BLaER1 treated with 17β-estradiol and CSF1 and Interleukin-3, amounts not matched to agents 10 nM and 100 nM (cell line): ENCODE results near the gene MYDGF.

ENCODE experiments used
- H3K27ac ChIP-seq, 11 experiments: shearing (Covaris generic); formaldehyde crosslinking; 2 replicates each; pipeline ENCODE4 v1.8.1; 2022
- H3K27me3 ChIP-seq, 11 experiments: shearing (Covaris generic); formaldehyde crosslinking; 2 replicates each; pipeline ENCODE4 v1.8.1; 2022
- H3K36me3 ChIP-seq, 11 experiments: shearing (Covaris generic); formaldehyde crosslinking; 2 replicates each; pipeline ENCODE4 v1.8.1; 2022
- H3K4me1 ChIP-seq, 10 experiments: shearing (Covaris generic); formaldehyde crosslinking; 2 replicates each; pipeline ENCODE4 v1.8.1; 2022
- H3K4me2 ChIP-seq, 11 experiments: shearing (Covaris generic); formaldehyde crosslinking; 2 replicates each; pipeline ENCODE4 v1.8.1; 2022
- H3K4me3 ChIP-seq, 10 experiments: shearing (Covaris generic); formaldehyde crosslinking; 2 replicates each; pipeline ENCODE4 v1.8.1; 2022
- H3K9ac ChIP-seq, 11 experiments: shearing (Covaris generic); formaldehyde crosslinking; 2 replicates each; pipeline ENCODE4 v1.8.1; 2022
- H3K9me3 ChIP-seq, 11 experiments: shearing (Covaris generic); formaldehyde crosslinking; replicated peaks in 1 of 11; 2 replicates each; pipeline ENCODE4 v1.8.1; 2022
- H4K20me1 ChIP-seq, 11 experiments: shearing (Covaris generic); formaldehyde crosslinking; 2 replicates each; pipeline ENCODE4 v1.8.1; 2022
- Cebpa-rat ChIP-seq, 11 experiments: shearing (Covaris generic); IDR thresholded peaks; 2 replicates each; pipeline ENCODE4 v1.8.1; 2022

The MYDGF gene

DNA sequence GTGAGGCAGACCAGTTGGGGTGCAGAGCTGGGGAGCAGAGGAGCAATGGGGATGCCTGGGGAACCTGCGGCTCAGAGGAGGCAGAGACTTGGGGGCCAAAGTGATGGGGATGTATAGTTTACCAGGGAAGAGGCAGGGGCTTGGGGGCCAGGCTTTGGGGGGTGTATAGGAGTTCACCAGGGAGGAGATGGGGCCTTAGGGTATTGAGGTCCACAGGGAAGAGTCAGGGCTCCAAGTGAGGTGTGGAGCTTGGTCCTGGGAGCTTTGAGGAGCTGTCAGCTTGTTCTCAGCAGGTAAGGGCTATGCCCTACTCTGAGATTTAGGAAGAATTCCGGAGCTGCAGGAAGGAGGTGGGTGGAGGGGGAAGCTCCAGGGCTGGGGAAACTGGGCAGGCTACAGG, 20.0 kb downstream of the MYDGF start:
- Histone ChIP-seq H3K27ac (peak overlapping the region in 6 of 11 experiments; percentile 8 to 92 (median 52); a peak in 6 of 22 replicates), H4K20me1 (peaks cover 0 to 92% (median 15%) of the 10 kb centered on the region in 11 experiments; a peak in 15 of 22 replicates), H3K9me3 (no peaks in the 10 kb centered on the region), H3K4me3 (no peak overlapping the region), H3K4me2 (0 out of 22 replicates have a peak overlapping the region, but pooled peaks of 1 of the 11 experiments have one; percentile 99), H3K9ac (peak overlapping the region in 4 of 11 experiments; percentile 0 to 84 (median 25); a peak in 1 of 22 replicates), H3K36me3 (peaks cover 18 to 68% (median 40%) of the 10 kb centered on the region in 11 experiments), H3K4me1 (peaks cover 39 to 57% (median 47%) of the 10 kb centered on the region in 10 experiments), H3K27me3 (no peaks in the 10 kb centered on the region)
- no peak for TF ChIP-seq Cebpa-rat (IDR thresholded peaks at IDR 0.05)

DNA sequence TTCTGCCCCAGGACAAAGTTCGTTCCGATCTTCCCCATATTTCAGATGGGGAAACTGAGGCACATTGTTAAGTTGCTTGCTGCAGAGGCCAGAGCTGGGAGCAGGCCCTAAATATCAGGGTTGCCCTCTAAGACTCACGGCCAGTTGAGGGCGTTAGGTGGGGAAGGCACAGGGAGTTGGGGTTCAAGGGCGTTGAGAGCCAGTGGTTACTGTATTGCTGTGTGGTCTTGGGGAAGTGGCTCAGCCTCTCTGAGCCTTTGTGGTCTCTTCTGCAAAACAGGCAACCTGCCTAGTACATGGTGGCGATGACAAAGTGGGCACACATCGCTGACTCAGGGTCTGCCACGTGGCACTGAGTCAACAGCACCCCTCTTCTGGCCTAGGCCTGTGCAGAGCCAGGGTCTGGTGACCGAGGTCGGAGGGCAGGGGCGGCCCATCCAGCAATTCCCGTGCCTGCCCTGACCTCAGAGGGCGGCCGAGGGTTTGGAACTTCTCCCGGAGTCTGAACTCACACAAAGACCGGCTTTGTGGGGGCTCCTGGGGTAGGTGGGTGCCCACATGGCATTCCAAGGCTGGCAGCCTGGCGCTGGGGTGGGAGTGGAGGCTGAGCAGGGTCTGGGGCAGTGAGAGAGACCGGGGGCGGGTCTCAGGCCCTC, 20.6 kb downstream of the MYDGF start:
- TF ChIP-seq Cebpa-rat (IDR thresholded peaks at IDR 0.05), result no peak
- no peaks in the 10 kb centered on the region for H3K9me3 ChIP-seq
- peaks cover 14 to 62% (median 33%) of the 10 kb centered on the region in 11 experiments for H3K36me3 ChIP-seq
- H3K4me3 ChIP-seq, result 0 out of 20 replicates have a peak overlapping the region, but pooled peaks of 1 of the 10 experiments have one; percentile 53
- H4K20me1 ChIP-seq, result peaks cover 0 to 91% (median 9%) of the 10 kb centered on the region in 11 experiments; a peak in 12 of 22 replicates
- no peaks in the 10 kb centered on the region for H3K27me3 ChIP-seq
- H3K4me1 ChIP-seq, result peaks cover 33 to 50% (median 40%) of the 10 kb centered on the region in 10 experiments
- peak overlapping the region; percentile 75 to 99 (median 95) for H3K4me2 ChIP-seq
- peak overlapping the region in 9 of 11 experiments; percentile 13 to 84 (median 80); a peak in 11 of 22 replicates for H3K9ac ChIP-seq
- H3K27ac ChIP-seq, result peak overlapping the region in 8 of 11 experiments; percentile 14 to 92 (median 86); a peak in 13 of 22 replicates

DNA sequence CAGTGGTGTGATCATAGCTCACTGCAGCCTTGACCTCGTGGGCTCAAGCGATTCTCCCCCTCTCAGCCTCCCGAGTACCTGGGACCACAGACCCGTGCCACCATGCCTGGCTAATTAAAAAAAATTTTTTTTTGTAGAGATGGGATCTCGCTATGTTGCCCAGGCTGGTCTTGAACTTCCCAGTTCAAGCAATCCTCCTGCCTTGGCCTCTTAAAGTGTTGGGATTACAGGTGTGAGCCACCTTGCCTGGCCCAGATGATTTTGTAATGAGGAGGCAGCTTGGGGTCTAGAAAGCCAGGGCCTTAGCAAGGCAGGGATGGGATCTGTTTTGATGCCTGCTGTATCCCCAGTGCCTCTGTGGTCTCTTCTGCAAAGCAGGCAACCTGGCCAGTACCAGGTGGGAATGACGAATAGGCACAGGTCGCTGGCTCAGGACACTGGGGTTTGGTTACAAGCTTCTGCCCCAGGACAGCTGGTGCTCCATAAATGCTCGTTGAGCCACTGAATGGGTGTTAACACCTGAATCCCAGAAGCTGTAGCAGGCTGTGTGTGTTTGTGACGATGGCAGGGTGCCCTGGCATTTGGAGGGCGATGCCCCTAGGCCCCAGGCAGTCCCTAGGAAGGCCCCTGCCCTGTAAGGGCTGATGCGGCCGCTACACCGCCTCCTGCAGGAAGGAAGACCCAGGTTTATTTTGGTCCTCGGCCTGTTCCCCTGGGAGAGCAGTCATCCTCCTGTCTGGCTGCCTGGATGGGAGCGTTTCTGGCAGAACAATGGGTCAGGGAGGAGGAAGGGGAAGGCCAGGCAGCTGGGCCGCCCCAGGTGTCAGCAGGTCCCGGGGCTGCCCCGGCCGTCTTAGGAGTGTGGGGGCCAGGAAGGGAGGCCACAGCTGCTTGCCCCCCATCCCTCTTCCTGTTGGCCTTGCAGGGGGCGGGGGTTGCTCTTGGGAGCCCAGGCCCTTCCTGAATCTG, 22.2 kb downstream of the MYDGF start:
- Histone ChIP-seq H3K27ac (peak overlapping the region; percentile 39 to 92 (median 85); a peak in 21 of 22 replicates), H3K4me2 (peak overlapping the region; percentile 75 to 99 (median 95)), H3K36me3 (peaks cover 14 to 50% (median 27%) of the 10 kb centered on the region in 11 experiments), H3K9ac (peak overlapping the region; percentile 66 to 84 (median 80)), H3K9me3 (no peaks in the 10 kb centered on the region), H3K27me3 (no peaks in the 10 kb centered on the region), H3K4me3 (peak overlapping the region in 9 of 10 experiments; percentile 20 to 55 (median 46); a peak in 14 of 20 replicates), H3K4me1 (peaks cover 25 to 47% (median 34%) of the 10 kb centered on the region in 10 experiments), H4K20me1 (peaks cover 0 to 77% (median 4%) of the 10 kb centered on the region in 11 experiments; a peak in 7 of 22 replicates)
- TF ChIP-seq Cebpa-rat (IDR thresholded peaks at IDR 0.05), result no peak

DNA sequence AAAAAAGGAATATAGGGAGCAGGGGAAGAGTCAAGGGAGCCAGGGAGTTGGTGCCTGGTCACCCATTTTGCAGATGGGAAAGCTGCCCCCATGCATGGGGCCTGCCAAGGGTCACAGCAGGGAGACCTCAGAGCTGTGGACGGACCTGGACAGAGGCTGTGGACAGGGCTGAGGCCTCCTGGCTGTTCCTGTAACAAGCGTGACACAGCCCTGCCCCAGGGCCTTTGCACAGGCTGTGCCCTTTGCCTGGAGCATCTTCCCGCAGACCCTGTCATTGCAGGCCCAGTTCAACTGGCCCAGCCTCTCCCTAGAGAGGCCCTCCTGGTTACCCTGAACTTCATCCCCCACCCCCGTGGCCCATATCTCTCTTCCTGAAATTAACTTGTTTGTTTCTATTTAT, 24.4 kb downstream of the MYDGF start:
- TF ChIP-seq Cebpa-rat (IDR thresholded peaks at IDR 0.05), result no peak
- no peak overlapping the region for H3K4me2 ChIP-seq
- H4K20me1 ChIP-seq, result peaks cover 0 to 62% (median 4%) of the 10 kb centered on the region in 11 experiments; a peak in 9 of 22 replicates
- no peak overlapping the region for H3K27ac ChIP-seq
- no peak overlapping the region for H3K9ac ChIP-seq
- no peak overlapping the region for H3K4me3 ChIP-seq
- no peaks in the 10 kb centered on the region for H3K9me3 ChIP-seq
- peaks cover 35 to 57% (median 44%) of the 10 kb centered on the region in 10 experiments for H3K4me1 ChIP-seq
- peaks cover 0 to 27% (median 12%) of the 10 kb centered on the region in 11 experiments; a peak in 10 of 22 replicates for H3K36me3 ChIP-seq
- no peaks in the 10 kb centered on the region for H3K27me3 ChIP-seq

DNA sequence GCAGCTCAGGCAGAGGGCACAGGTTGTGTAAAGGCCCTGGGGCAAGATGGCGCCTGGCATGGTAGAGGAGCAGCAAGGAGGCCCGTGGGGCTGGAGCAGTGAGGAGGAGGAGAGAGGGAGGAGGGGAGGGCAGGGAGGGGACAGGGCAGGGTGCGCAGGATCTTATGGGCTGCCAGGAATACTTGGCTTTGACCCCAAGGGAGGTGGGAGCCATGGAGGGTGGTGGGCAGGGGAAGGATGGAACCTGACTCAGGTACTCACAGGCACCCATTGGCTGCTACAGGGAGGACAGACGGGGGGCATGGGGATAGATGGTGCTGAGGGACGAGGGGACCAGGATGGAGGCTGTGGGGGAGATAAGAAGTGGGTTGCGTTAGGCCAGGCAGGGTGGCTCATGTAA, 27.5 kb downstream of the MYDGF start:
- Histone ChIP-seq H3K27me3 (no peaks in the 10 kb centered on the region), H3K4me2 (peak overlapping the region in 1 of 11 experiments; percentile 3; a peak in 2 of 22 replicates)
- TF ChIP-seq Cebpa-rat (IDR thresholded peaks at IDR 0.05), result no peak

DNA sequence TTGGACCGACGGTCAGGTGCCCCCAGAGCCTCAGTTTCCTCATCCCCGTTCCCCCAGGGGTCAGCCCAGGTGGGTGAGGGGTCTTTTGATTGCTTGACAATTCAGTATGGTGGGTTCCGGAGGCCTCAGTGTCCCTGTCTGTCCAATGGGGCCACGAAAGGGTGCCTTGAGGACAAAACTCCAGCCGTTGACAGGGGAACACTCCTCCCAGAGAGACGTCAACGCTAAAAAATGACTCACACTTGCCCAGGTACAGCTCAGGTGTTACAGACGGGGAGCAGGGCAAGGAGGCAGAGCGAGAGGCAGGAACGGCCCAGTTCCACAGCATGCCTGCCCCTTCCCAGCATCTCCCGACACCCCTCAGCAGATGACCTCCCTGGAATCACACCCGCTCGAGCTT, 29.0 kb downstream of the MYDGF start:
- no peaks in the 10 kb centered on the region for H3K27me3 ChIP-seq
- H3K27ac ChIP-seq, result peak overlapping the region in 2 of 11 experiments; percentile 80 to 82; a peak in 1 of 22 replicates
- H4K20me1 ChIP-seq, result peaks cover 0 to 24% (median 0%) of the 10 kb centered on the region in 11 experiments; a peak in 8 of 22 replicates
- peaks cover 41 to 54% (median 50%) of the 10 kb centered on the region in 10 experiments for H3K4me1 ChIP-seq
- H3K4me3 ChIP-seq, result peak overlapping the region in 4 of 10 experiments; percentile 80 to 96 (median 90); a peak in 5 of 20 replicates
- no peaks in the 10 kb centered on the region for H3K9me3 ChIP-seq
- peak overlapping the region in 9 of 11 experiments; percentile 79 to 90 (median 86); a peak in 13 of 22 replicates for H3K9ac ChIP-seq
- H3K4me2 ChIP-seq, result peak overlapping the region; percentile 81 to 98 (median 95)
- TF ChIP-seq Cebpa-rat (IDR thresholded peaks at IDR 0.05), result no peak
- peaks cover 0 to 11% (median 6%) of the 10 kb centered on the region in 11 experiments; a peak in 7 of 22 replicates for H3K36me3 ChIP-seq

More for the DNA sequence above, 27.5 kb downstream of the MYDGF start:
- Histone ChIP-seq H3K27ac (no peak overlapping the region), H4K20me1 (peaks cover 0 to 36% (median 0%) of the 10 kb centered on the region in 11 experiments; a peak in 8 of 22 replicates), H3K4me1 (peaks cover 32 to 56% (median 44%) of the 10 kb centered on the region in 10 experiments), H3K4me3 (no peak overlapping the region), H3K36me3 (peaks cover 0 to 13% (median 7%) of the 10 kb centered on the region in 11 experiments; a peak in 7 of 22 replicates), H3K9me3 (no peaks in the 10 kb centered on the region), H3K9ac (no peak overlapping the region)

DNA sequence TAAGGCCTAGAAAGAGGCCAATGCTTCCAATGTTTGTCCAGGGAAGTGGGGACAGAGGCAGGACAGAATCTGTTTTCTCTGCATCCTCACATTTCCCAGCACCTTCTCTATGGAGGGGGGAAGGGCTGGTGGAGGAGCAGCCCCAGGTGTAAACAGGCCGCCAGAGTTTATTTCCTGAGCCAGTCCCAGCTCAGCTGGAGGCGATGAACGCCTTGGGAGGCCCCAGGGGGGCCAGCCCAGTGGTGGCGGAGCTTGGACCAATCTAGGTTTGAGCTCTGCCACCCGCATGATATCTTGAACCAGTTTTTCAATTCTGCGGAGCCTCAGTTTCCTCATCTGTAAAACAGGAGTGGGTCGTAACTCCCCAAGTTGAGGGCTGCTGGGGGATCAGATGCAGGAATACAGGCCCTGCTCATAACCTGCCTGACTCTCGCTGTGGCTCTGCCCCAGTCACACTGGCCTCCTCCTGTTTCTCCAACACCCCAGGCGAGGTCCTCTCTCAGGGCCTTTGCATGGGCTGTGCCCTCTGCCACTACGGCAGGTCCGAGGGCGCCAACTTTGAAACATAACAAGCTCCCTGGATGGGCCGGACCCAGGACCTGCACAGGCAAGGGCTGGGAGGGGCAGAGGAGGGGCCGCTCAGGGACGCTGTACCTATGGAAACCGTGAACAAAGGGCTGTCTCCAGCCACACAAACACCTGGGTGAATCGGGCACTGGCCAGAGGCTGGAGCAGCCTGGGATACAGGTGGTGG, 29.7 kb downstream of the MYDGF start:
- Histone ChIP-seq H3K4me1 (peaks cover 46 to 61% (median 56%) of the 10 kb centered on the region in 10 experiments), H3K27ac (peak overlapping the region; percentile 60 to 82 (median 72); a peak in 19 of 22 replicates)

More for the DNA sequence above, 29.7 kb downstream of the MYDGF start:
- Histone ChIP-seq H3K4me2 (peak overlapping the region; percentile 81 to 98 (median 95)), H4K20me1 (peaks cover 0 to 17% (median 0%) of the 10 kb centered on the region in 11 experiments; a peak in 8 of 22 replicates), H3K27me3 (no peaks in the 10 kb centered on the region), H3K4me3 (peak overlapping the region; percentile 78 to 96 (median 86)), H3K9me3 (no peaks in the 10 kb centered on the region), H3K36me3 (peaks cover 0 to 5% (median 0%) of the 10 kb centered on the region in 11 experiments; a peak in 4 of 22 replicates), H3K9ac (peak overlapping the region; percentile 79 to 90 (median 86))
- no peak for TF ChIP-seq Cebpa-rat (IDR thresholded peaks at IDR 0.05)
